Measurements from ENCODE around the gene ALX3. TPM values are rescaled to one million over a fixed set of nuclear protein-coding genes. Genes with fewer than 3 reads are reported as not detected.

The ALX3 gene
- total RNA-seq = not detected in 2 replicates

GRCh38 chr1:110070671-110071242 is at the start of gene ALX3:
Gene ALX3 (minus strand): TSS chr1:110070672. CDS start chr1:110070612, 60 bp downstream.

GRCh38 chr1:110112143-110112542 is 41.7 kb upstream of the ALX3 start, which contains the start of gene UBL4B:
Gene UBL4B (plus strand): TSS chr1:110112443. CDS start chr1:110112535, 92 bp downstream.

DNA sequence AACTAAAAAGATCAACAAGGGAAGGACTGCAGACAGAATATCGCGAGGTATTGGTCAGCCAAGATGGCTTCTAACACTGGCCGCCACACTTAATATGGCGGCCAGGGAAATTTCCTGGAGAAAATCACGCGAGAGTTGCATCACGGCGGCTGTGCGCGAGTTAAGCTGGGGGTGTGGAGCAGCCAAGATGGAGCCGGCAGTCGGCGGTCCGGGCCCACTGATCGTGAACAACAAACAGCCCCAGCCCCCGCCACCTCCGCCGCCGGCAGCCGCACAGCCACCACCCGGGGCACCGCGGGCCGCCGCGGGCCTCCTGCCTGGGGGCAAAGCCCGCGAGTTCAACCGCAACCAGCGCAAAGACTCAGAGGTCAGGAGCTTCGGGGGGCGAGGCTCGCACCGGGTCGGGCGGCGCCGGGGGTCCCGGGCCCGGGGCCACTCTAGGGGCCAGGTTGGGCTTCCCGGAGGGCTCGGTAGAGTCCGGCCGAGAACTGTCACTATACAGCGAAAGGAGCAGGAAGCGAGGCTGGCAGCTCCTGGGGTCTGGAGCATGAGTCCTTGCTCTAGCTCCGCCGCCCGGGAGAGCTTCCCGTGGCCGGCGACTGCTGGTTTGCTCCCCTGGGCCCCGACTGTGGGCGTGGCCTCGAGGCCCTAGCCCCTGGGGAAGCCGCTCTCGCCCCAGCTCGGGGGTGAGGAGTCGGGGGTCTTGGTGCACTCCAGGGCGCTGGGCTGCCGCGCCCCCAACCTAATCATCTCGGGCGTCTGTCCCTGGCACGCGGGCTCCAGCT is 35.8 kb downstream of the ALX3 start, which contains the start of gene STRIP1:
Gene STRIP1, plus strand, starts transcription at position 174 of the 785 bp plus-strand sequence. Its CDS starts 14 bp downstream, at position 188.

Other genes starting within 250 kb of the ALX3 start
- 15.0 and 39.7 TPM in 2 replicates for gene CSF1, start 159.8 kb downstream of the ALX3 start, total RNA-seq
- 54.7 and 59.2 TPM in 2 replicates for gene AHCYL1, start 85.9 kb downstream of the ALX3 start, total RNA-seq
- gene STRIP1, start 36.0 kb downstream of the ALX3 start, total RNA-seq = 40.3 and 56.7 TPM in 2 replicates
- not detected in 2 replicates for gene UBL4B, start 41.8 kb upstream of the ALX3 start, total RNA-seq
- 0.28 and 0.96 TPM in 2 replicates for gene SLC6A17, start 79.8 kb upstream of the ALX3 start, total RNA-seq
- 5.1 and 6.3 TPM in 2 replicates for gene KCNC4, start 139.6 kb upstream of the ALX3 start, total RNA-seq

Measured in regular cardiac myocyte (primary cell).